ENCODE results near the gene FMO5.
"Not testable (repeated sequence)": the region's sequence is repeated elsewhere in the genome, so short reads cannot be mapped to it uniquely, and the experiment has no call there.

Gene FMO5

DNA sequence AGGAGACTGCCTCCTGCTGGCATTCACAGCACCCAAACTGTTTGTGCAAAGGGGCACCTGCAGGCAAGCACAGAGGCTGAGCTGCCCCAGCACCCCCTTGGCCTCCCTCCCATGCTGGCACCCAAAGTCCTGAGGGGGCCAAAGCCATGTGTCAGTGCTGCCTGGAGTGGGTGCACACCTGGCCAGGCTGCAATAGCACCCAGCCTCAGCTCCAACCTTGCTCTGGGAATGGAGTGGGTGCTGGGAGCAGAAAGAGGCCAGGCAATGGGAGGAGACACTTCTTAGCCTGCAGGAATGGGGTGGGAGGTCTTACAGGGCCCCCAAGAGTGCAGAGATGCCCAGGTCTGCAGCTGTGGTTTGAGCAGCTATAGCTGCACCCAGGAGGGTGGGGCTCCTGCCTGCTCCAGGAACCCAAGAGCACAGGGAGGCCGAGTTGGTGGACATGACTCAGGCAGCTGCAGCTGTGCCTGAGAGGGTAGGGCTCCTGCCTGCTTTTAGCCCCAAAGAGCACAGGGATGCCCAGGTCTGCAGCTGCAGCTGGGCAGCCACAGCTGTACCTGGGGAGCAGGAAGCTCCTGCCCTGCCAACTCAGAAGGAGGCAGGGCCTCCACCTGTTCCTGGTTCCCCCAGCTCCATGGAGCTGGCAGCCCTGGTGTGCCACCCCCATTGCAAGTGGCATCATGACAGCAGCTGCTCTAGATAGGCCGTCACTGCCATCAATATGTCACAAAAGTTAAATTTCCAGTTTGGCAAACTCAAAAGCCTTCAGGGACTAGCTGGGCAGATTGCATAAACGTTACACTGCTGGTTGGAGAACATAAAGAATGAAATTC lies 12.0 kb upstream of the FMO5 start:
- no peaks in the 10 kb centered on the region; a peak in 1 of 22 replicates for H3K27me3 ChIP-seq
- H4K20me1 ChIP-seq: no peaks in the 10 kb centered on the region
- peaks cover 0 to 11% (median 0%) of the 10 kb centered on the region in 11 experiments; a peak in 3 of 22 replicates for H3K36me3 ChIP-seq
- H3K4me3 ChIP-seq: no peak overlapping the region
- no peak overlapping the region for H3K9ac ChIP-seq
- H3K9me3 ChIP-seq (replicated peaks in 1 of 11): peaks cover 31 to 42% (median 39%) of the 10 kb centered on the region in 11 experiments
- H3K4me2 ChIP-seq: no peak overlapping the region
- H3K27ac ChIP-seq: no peak overlapping the region
- peaks cover 4 to 8% (median 6%) of the 10 kb centered on the region in 10 experiments; a peak in 18 of 20 replicates for H3K4me1 ChIP-seq
- TF ChIP-seq Cebpa-rat (IDR thresholded peaks at IDR 0.05): no peak

- no peak overlapping the region for H3K27ac ChIP-seq
- TF ChIP-seq Cebpa-rat (IDR thresholded peaks at IDR 0.05): no peak
- H3K4me3 ChIP-seq: no peak overlapping the region
- H3K27me3 ChIP-seq: no peaks in the 10 kb centered on the region; a peak in 1 of 22 replicates
- H3K4me2 ChIP-seq: no peak overlapping the region
- peaks cover 0 to 11% (median 0%) of the 10 kb centered on the region in 11 experiments; a peak in 3 of 22 replicates for H3K36me3 ChIP-seq
- H3K9me3 ChIP-seq (replicated peaks in 1 of 11): peaks cover 39 to 49% (median 46%) of the 10 kb centered on the region in 11 experiments
- peaks cover 0 to under 1% (median 0%) of the 10 kb centered on the region in 10 experiments; a peak in 1 of 20 replicates for H3K4me1 ChIP-seq
- no peaks in the 10 kb centered on the region for H4K20me1 ChIP-seq
- no peak overlapping the region for H3K9ac ChIP-seq
Measured at GRCh38 chr1:147236448-147236847, 11.3 kb upstream of the FMO5 start.

GRCh38 chr1:147235822-147236221 lies 10.7 kb upstream of the FMO5 start:
- no peak for TF ChIP-seq Cebpa-rat (IDR thresholded peaks at IDR 0.05)
- peaks cover 0 to 11% (median 0%) of the 10 kb centered on the region in 11 experiments; a peak in 3 of 22 replicates for H3K36me3 ChIP-seq

DNA sequence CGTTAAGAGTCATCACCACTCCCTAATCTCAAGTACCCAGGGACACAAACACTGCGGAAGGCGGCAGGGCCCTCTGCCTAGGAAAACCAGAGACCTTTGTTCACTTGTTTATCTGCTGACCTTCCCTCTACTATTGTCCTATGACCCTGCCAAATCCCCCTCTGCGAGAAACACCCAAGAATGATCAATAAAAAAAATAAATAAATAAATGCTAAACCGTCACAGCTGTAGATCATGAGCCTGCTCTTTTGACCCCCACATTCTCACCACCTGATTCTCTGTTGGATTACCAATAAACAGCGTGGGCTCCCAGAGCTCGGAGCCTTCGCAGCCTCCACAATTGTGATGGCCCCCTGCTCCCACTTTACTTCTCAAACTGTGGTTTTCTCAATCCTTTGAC lies 8.8 kb upstream of the FMO5 start:
- not testable (repeated sequence) for H4K20me1 ChIP-seq, H3K4me1 ChIP-seq, H3K27ac ChIP-seq, H3K9ac ChIP-seq, H3K4me2 ChIP-seq, H3K4me3 ChIP-seq, H3K27me3 ChIP-seq
- Histone ChIP-seq H3K36me3 (peaks cover 0 to 11% (median 0%) of the 10 kb centered on the region in 11 experiments; a peak in 3 of 22 replicates), H3K9me3 (replicated peaks in 1 of 11) (peaks cover 39 to 50% (median 48%) of the 10 kb centered on the region in 11 experiments)

More at GRCh38 chr1:147235822-147236221, 10.7 kb upstream of the FMO5 start:
- Histone ChIP-seq H3K27ac (no peak overlapping the region), H3K9me3 (replicated peaks in 1 of 11) (peaks cover 39 to 50% (median 48%) of the 10 kb centered on the region in 11 experiments), H3K9ac (no peak overlapping the region), H4K20me1 (no peaks in the 10 kb centered on the region), H3K4me3 (no peak overlapping the region; a peak in 1 of 20 replicates), H3K27me3 (no peaks in the 10 kb centered on the region; a peak in 1 of 22 replicates), H3K4me2 (no peak overlapping the region), H3K4me1 (no peaks in the 10 kb centered on the region)

DNA sequence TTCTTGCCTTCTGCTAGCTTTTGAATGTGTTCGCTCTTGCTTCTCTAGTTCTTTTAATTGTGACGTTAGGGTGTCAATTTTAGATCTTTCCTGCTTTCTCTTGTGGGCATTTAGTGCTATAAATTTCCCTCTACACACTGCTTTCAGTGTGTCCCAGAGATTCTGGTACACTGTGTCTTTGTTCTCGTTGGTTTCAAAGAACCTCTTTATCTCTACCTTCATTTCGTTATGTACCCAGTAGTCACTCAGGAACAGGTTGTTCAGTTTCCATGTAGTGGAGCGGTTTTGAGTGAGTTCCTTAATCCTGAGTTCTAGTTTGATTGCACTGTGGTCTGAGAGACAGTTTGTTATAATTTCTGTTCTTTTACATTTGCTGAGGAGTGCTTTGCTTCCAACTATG lies 5.9 kb upstream of the FMO5 start:
- H3K27me3 ChIP-seq, H3K4me1 ChIP-seq, H4K20me1 ChIP-seq, H3K4me2 ChIP-seq, H3K9ac ChIP-seq, H3K36me3 ChIP-seq, H3K27ac ChIP-seq, H3K4me3 ChIP-seq: not testable (repeated sequence)
- peaks cover 24 to 33% (median 31%) of the 10 kb centered on the region in 11 experiments for H3K9me3 ChIP-seq (replicated peaks in 1 of 11)

DNA sequence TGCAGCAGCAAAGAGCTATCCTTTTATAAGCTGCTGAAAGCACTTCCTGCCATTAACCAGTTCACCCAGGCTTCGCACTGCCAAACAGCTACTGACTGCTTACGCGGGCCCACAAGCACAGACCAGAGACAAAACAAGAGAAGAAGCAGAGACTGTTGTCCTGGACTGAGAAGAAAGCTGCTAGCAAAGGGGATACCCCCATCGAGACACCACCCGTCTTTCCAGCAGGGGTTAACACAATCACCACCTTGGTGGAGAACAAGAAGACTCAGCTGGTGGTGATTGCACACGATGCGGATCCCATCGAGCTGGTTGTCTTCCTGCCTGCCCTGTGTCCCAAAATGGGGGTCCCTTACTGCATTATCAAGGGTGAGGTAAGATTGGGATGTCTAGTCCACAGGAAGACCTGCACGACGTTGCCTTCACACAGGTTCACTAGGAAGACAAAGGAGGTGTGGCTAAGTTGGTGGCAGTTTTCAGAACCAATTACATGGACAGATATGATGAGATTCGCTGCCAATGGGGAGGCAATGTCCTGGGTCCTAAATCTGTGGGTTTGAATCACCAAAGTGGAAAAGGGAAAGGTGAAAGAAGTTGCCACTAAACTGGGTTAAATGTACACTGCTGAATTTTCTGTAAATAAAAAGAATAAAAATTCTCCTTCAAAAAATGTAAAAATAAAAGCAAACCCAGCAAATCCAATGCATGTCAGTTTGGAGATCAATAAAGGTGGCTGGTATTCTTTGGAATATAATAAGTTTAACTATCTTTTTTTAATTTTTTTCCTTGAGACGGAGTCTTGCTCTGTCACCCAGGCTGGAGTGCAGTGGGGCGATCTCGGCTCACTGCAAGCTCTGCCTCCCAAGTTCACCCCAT lies 1.2 kb downstream of the FMO5 start:
- Histone ChIP-seq H3K4me2 (peak overlapping the region in 2 of 11 experiments; percentile 65 to 71; a peak in 4 of 22 replicates), H3K4me3 (no peak overlapping the region), H4K20me1 (no peaks in the 10 kb centered on the region)

GRCh38 chr1:147218606-147219005 lies 6.5 kb downstream of the FMO5 start:
- no peaks in the 10 kb centered on the region for H4K20me1 ChIP-seq
- no peak for TF ChIP-seq Cebpa-rat (IDR thresholded peaks at IDR 0.05)
- no peaks in the 10 kb centered on the region for H3K9me3 ChIP-seq (replicated peaks in 1 of 11)
- H3K9ac ChIP-seq: no peak overlapping the region
- peaks cover 8 to 18% (median 16%) of the 10 kb centered on the region in 10 experiments for H3K4me1 ChIP-seq
- H3K27me3 ChIP-seq: no peaks in the 10 kb centered on the region
- no peak overlapping the region for H3K4me2 ChIP-seq
- H3K27ac ChIP-seq: no peak overlapping the region
- H3K4me3 ChIP-seq: no peak overlapping the region
- no peaks in the 10 kb centered on the region for H3K36me3 ChIP-seq

More for the DNA sequence above, 1.2 kb downstream of the FMO5 start:
- H3K36me3 ChIP-seq: no peaks in the 10 kb centered on the region
- H3K4me1 ChIP-seq: peaks cover 7 to 19% (median 10%) of the 10 kb centered on the region in 10 experiments; a peak in 18 of 20 replicates
- H3K27me3 ChIP-seq: no peaks in the 10 kb centered on the region
- no peaks in the 10 kb centered on the region for H3K9me3 ChIP-seq (replicated peaks in 1 of 11)
- H3K9ac ChIP-seq: no peak overlapping the region
- no peak overlapping the region for H3K27ac ChIP-seq
- no peak for TF ChIP-seq Cebpa-rat (IDR thresholded peaks at IDR 0.05)

DNA sequence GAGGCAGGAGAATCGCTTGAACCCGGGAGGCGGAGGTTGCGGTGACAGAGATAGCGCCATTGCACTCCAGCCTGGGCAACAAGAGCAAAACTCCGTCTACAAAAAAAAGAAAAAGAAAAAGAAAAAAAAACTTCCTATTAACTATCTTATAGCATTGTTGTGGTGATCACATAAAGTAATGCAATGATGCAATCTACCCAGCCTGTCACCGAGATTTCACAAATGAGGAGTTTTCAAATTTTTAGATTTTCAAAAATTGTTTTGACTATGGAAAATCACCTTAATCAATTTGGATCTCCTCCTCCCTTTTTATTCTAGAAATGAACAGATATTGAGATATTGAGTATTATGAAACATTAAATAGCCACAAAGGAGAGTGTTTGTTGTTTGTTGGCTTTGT lies 8.0 kb downstream of the FMO5 start:
- Histone ChIP-seq H3K9ac (no peak overlapping the region), H3K4me2 (no peak overlapping the region), H3K9me3 (replicated peaks in 1 of 11) (no peaks in the 10 kb centered on the region), H4K20me1 (no peaks in the 10 kb centered on the region), H3K4me3 (no peak overlapping the region), H3K36me3 (peaks cover 0 to 2% (median 0%) of the 10 kb centered on the region in 11 experiments; a peak in 2 of 22 replicates), H3K27me3 (no peaks in the 10 kb centered on the region), H3K27ac (no peak overlapping the region), H3K4me1 (peaks cover 8 to 19% (median 16%) of the 10 kb centered on the region in 10 experiments)
- no peak for TF ChIP-seq Cebpa-rat (IDR thresholded peaks at IDR 0.05)

- TF ChIP-seq Cebpa-rat (IDR thresholded peaks at IDR 0.05): no peak
- Histone ChIP-seq H3K27me3 (no peaks in the 10 kb centered on the region), H3K4me3 (no peak overlapping the region), H3K9ac (no peak overlapping the region), H3K4me2 (no peak overlapping the region), H4K20me1 (no peaks in the 10 kb centered on the region), H3K4me1 (peaks cover 8 to 19% (median 16%) of the 10 kb centered on the region in 10 experiments), H3K9me3 (replicated peaks in 1 of 11) (no peaks in the 10 kb centered on the region), H3K27ac (no peak overlapping the region), H3K36me3 (peaks cover 0 to 8% (median 0%) of the 10 kb centered on the region in 11 experiments; a peak in 2 of 22 replicates)
Measured at GRCh38 chr1:147216124-147216523, 9.0 kb downstream of the FMO5 start.
